A549 (cell line): ENCODE data around the gene CCL17. TPM values are rescaled to one million over a fixed set of nuclear protein-coding genes. Genes with fewer than 3 reads are reported as not detected.

ENCODE experiments used
- ATAC-seq, 2 experiments: fragments of 200-7000 bp in 1 of 2; fragments of >200 bp in 1 of 2; cut with Nextera tagmentation in 1 of 2; cut with Tn5 transposase in 1 of 2; 3 replicates each; pipeline versions ENCODE4 v1.8.0 to v1.9.1; 2018 to 2020; ENCODE audit warnings: mild to moderate bottlenecking in 1 of 2, moderate library complexity in 1 of 2
- CTCF ChIA-PET: fragments of 300-600 bp; sonication (Branson Sonifier 250); formaldehyde crosslinking; extraction: SDS; loops from one replicate; lab custom pipeline; 2021; ENCODE audit warnings: antibody characterized with exemption, inconsistent platforms; lab: Yijun Ruan, JAX
- POLR2A ChIA-PET: fragments of 350-600 bp; formaldehyde crosslinking; extraction: SDS; loops from one replicate; lab custom pipeline; 2021; ENCODE audit warnings: antibody characterized with exemption, inconsistent platforms; lab: Yijun Ruan, JAX
- DNase-seq, 2 experiments: peaks; one replicate each; pipeline versions ENCODE4 v3.0.0 to v3.0.0-alpha.2; 2011 to 2016; ENCODE audit warnings: low read depth in 1 of 2, low spot score in 1 of 2
- FAIRE-seq: peaks from 2 replicates; lab custom pipeline; 2011; peaks lifted over from hg19 to GRCh38; lab: Jason Lieb, UNC
- H3K27ac ChIP-seq, 2 experiments: fragments of >200 bp; sonication (Bioruptor Twin); formaldehyde crosslinking; 3 replicates each; pipeline ENCODE4 v1.5.1; 2016 to 2017
- H3K4me1 ChIP-seq: fragments of >200 bp; sonication (Bioruptor Twin); formaldehyde crosslinking; 3 replicates; pipeline ENCODE4 v1.6.1; 2016
- H3K4me2 ChIP-seq: fragments of >200 bp; sonication (Bioruptor Twin); formaldehyde crosslinking; 3 replicates; pipeline ENCODE4 v1.6.1; 2016
- H3K4me3 ChIP-seq: fragments of >200 bp; sonication (Bioruptor Twin); formaldehyde crosslinking; 3 replicates; pipeline ENCODE4 v1.5.1; 2016
- H3K9me3 ChIP-seq: fragments of >200 bp; sonication (Bioruptor Twin); formaldehyde crosslinking; 3 replicates; pipeline ENCODE4 v1.6.1; 2016
- CEBPB ChIP-seq, 2 experiments: fragments of >200 bp in 1 of 2; sonication (Bioruptor Twin) in 1 of 2; formaldehyde crosslinking in 1 of 2; IDR thresholded peaks; 2 replicates each; pipeline ENCODE4 v1.6.1; 2012 to 2016
- EHMT2 ChIP-seq: fragments of 200-600 bp; sonication (generic); IDR thresholded peaks from 2 replicates; pipeline ENCODE4 v1.6.1; 2016; ENCODE audit warnings: antibody characterized with exemption, low read depth, mild to moderate bottlenecking, moderate library complexity
- ELK1 ChIP-seq: fragments of 150-350 bp; IDR thresholded peaks from 2 replicates; pipeline ENCODE4 v1.6.1; 2014; ENCODE audit warnings: low read depth, mild to moderate bottlenecking, low read length
- HDAC2 ChIP-seq: fragments of 200-600 bp; sonication (generic); IDR thresholded peaks from 2 replicates; pipeline ENCODE4 v1.6.1; 2016
- JUNB ChIP-seq: fragments of >200 bp; sonication (Bioruptor Twin); formaldehyde crosslinking; IDR thresholded peaks from 2 replicates; pipeline ENCODE4 v1.6.1; 2016
- KDM1A ChIP-seq: fragments of 200-600 bp; sonication (generic); IDR thresholded peaks from 2 replicates; pipeline ENCODE4 v1.6.1; 2016; ENCODE audit warnings: low read depth, mild to moderate bottlenecking
- KDM5A ChIP-seq: fragments of 200-600 bp; sonication (generic); IDR thresholded peaks from 2 replicates; pipeline ENCODE4 v1.6.1; 2016; ENCODE audit warnings: antibody characterized with exemption, mild to moderate bottlenecking
- MYC ChIP-seq: IDR thresholded peaks from 2 replicates; pipeline ENCODE4 v1.6.1; 2012; ENCODE audit warnings: mild to moderate bottlenecking, inconsistent platforms, low read length, improper control_type of control experiment, borderline replicate concordance
- NR3C1 ChIP-seq: fragments of >200 bp; sonication (Bioruptor Twin); formaldehyde crosslinking; IDR thresholded peaks from 3 replicates; pipeline ENCODE4 v1.6.1; 2017
- RAD21 ChIP-seq, 2 experiments: fragments of >200 bp in 1 of 2; sonication (Bioruptor Twin) in 1 of 2; formaldehyde crosslinking in 1 of 2; IDR thresholded peaks in 1 of 2; conservative IDR thresholded peaks in 1 of 2; 2 replicates in 1 of 2; 3 replicates in 1 of 2; pipeline ENCODE4 v1.6.1; 2012 to 2018; ENCODE audit warnings: inconsistent platforms in 1 of 2
- RFX5 ChIP-seq: fragments of 450-650 bp; IDR thresholded peaks from 2 replicates; pipeline ENCODE4 v1.7.1; 2014; ENCODE audit warnings: antibody characterized with exemption, mild to moderate bottlenecking, moderate library complexity
- TFCP2L1 ChIP-seq: fragments of 250-450 bp; sonication (Bioruptor Pico); IDR thresholded peaks from 2 replicates; pipeline ENCODE4 v1.5.0; 2021; ENCODE audit warnings: mild to moderate bottlenecking
- ZFP36 ChIP-seq: fragments of 450-650 bp; IDR thresholded peaks from 2 replicates; pipeline ENCODE4 v1.6.1; 2014; ENCODE audit warnings: borderline replicate concordance; ENCODE audit not compliant: partially characterized antibody
- ZNF302 ChIP-seq: fragments of 250-450 bp; sonication (Bioruptor Pico); IDR thresholded peaks from 2 replicates; pipeline ENCODE4 v1.9.0; 2021; ENCODE audit warnings: inconsistent platforms, mild to moderate bottlenecking, moderate library complexity
- WGBS: methylation state at CpG from one replicate; pipeline ENCODE4 v1.1.6; 2017; ENCODE audit errors: missing lambda C conversion rate; 5-methylcytosine and 5-hydroxymethylcytosine counted together
- polyA plus RNA-seq, 4 experiments: library from polyadenylated mRNA; depleted of rRNA in 3 of 4; stranded (reverse); fragments of >200 nt; fragmentation: RNase III in 1 of 4; extraction: RNeasy Plus Mini Kit Qiagen cat#74134 plus additional on column Dnase treatment in 1 of 4; gene quantifications; 2 replicates in 3 of 4; 3 replicates in 1 of 4; pipeline ENCODE4 v1.2.3, GENCODE V29; 2011 to 2017
- TF ChIP-seq, protein P1 (sequence below): IDR thresholded peaks from 2 replicates; pipeline ENCODE4 v1.6.1; 2012
- TF ChIP-seq, protein P2 (sequence below): fragments of 200-600 bp; sonication (generic); IDR thresholded peaks from 2 replicates; pipeline ENCODE4 v1.6.1; 2016; ENCODE audit warnings: antibody characterized with exemption, mild to moderate bottlenecking, moderate library complexity
- TF ChIP-seq, protein P3 (sequence below): fragments of 250-450 bp; sonication (Bioruptor Pico); IDR thresholded peaks from 2 replicates; pipeline ENCODE4 v1.5.0; 2021; ENCODE audit warnings: mild to moderate bottlenecking, moderate library complexity, borderline replicate concordance
- TF ChIP-seq, protein P4 (sequence below): IDR thresholded peaks from 2 replicates; pipeline ENCODE4 v1.6.1; 2012

The CCL17 gene
- polyA plus RNA-seq, 2 of the 4 experiments (the other 2 are of a cell fraction): not detected

DNA sequence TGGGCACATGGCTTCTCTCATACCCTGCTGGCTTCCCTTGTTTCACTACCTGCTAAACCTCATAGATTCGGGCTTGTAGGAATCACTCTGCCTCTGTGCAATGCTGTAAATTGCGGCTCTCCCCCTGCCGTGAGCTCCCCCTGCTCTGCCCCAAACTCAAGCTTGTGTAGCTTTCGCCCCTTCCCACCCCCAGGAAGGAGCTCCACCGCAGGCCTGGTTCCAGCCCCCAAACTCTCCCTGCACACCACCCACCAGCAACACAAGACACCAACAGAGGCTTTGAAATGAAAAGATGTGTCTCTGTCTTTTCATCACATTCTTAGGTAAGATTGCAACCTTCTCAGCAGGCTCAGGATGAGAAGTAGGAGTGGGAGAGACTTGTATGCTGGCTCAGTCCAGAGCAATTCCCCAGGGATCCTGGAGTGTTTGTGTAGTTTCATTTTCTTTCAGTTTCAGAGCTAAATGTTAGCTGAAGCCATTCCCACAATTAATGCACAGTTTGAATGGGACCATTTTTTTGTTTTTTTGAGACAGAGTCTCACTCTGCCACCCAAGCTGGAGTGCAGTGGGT is 18.1 kb upstream of the CCL17 start:
- no peak for ATAC-seq
- Histone ChIP-seq H3K4me1 (peaks cover 24% of the 10 kb centered on the region), H3K27ac (no peak overlapping the region), H3K4me2 (no peak overlapping the region), H3K9me3 (no peaks in the 10 kb centered on the region), H3K4me3 (no peak overlapping the region)
- POLR2A ChIA-PET: no interaction called here
- no peak for DNase-seq
- TF ChIP-seq, protein P1, sequence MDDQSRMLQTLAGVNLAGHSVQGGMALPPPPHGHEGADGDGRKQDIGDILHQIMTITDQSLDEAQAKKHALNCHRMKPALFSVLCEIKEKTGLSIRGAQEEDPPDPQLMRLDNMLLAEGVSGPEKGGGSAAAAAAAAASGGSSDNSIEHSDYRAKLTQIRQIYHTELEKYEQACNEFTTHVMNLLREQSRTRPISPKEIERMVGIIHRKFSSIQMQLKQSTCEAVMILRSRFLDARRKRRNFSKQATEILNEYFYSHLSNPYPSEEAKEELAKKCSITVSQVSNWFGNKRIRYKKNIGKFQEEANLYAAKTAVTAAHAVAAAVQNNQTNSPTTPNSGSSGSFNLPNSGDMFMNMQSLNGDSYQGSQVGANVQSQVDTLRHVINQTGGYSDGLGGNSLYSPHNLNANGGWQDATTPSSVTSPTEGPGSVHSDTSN: no peak
- TF ChIP-seq ELK1 (no peak), RAD21 (conservative IDR thresholded peaks at IDR 0.05 in 1 of 2, IDR thresholded peaks at IDR 0.05 in 1 of 2) (no peak), KDM1A (no peak), KDM5A (no peak), ZNF302 (CRISPR knock-in tag) (no peak), EHMT2 (no peak), JUNB (no peak), RFX5 (no peak), HDAC2 (no peak), CEBPB (IDR thresholded peaks at IDR 0.05) (no peak), ZFP36 (no peak), NR3C1 (no peak), TFCP2L1 (no peak), MYC (no peak)
- TF ChIP-seq, protein P2, sequence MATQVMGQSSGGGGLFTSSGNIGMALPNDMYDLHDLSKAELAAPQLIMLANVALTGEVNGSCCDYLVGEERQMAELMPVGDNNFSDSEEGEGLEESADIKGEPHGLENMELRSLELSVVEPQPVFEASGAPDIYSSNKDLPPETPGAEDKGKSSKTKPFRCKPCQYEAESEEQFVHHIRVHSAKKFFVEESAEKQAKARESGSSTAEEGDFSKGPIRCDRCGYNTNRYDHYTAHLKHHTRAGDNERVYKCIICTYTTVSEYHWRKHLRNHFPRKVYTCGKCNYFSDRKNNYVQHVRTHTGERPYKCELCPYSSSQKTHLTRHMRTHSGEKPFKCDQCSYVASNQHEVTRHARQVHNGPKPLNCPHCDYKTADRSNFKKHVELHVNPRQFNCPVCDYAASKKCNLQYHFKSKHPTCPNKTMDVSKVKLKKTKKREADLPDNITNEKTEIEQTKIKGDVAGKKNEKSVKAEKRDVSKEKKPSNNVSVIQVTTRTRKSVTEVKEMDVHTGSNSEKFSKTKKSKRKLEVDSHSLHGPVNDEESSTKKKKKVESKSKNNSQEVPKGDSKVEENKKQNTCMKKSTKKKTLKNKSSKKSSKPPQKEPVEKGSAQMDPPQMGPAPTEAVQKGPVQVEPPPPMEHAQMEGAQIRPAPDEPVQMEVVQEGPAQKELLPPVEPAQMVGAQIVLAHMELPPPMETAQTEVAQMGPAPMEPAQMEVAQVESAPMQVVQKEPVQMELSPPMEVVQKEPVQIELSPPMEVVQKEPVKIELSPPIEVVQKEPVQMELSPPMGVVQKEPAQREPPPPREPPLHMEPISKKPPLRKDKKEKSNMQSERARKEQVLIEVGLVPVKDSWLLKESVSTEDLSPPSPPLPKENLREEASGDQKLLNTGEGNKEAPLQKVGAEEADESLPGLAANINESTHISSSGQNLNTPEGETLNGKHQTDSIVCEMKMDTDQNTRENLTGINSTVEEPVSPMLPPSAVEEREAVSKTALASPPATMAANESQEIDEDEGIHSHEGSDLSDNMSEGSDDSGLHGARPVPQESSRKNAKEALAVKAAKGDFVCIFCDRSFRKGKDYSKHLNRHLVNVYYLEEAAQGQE: no peak
- TF ChIP-seq, protein P3, sequence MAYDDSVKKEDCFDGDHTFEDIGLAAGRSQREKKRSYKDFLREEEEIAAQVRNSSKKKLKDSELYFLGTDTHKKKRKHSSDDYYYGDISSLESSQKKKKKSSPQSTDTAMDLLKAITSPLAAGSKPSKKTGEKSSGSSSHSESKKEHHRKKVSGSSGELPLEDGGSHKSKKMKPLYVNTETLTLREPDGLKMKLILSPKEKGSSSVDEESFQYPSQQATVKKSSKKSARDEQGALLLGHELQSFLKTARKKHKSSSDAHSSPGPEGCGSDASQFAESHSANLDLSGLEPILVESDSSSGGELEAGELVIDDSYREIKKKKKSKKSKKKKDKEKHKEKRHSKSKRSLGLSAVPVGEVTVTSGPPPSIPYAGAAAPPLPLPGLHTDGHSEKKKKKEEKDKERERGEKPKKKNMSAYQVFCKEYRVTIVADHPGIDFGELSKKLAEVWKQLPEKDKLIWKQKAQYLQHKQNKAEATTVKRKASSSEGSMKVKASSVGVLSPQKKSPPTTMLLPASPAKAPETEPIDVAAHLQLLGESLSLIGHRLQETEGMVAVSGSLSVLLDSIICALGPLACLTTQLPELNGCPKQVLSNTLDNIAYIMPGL: no peak
- TF ChIP-seq, protein P4, sequence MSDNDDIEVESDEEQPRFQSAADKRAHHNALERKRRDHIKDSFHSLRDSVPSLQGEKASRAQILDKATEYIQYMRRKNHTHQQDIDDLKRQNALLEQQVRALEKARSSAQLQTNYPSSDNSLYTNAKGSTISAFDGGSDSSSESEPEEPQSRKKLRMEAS: no peak
- no peak for FAIRE-seq
- CTCF ChIA-PET: interaction anchor here (0.8 to 1.9 kb wide), 8 partner anchors 9 to 133 kb away, joined by 3 to 6 read pairs (median 4); no protein-coding TSS in a partner anchor
- 93% methylated on average over 5 of the region's 5 CpGs for WGBS
